ENCODE data around the gene SHISA2. TPM values are rescaled to one million over a fixed set of nuclear protein-coding genes. Genes with fewer than 3 reads are reported as not detected.

SHISA2 gene
- total RNA-seq, 2 donors from 2014 or later, result 195 to 292 TPM

DNA sequence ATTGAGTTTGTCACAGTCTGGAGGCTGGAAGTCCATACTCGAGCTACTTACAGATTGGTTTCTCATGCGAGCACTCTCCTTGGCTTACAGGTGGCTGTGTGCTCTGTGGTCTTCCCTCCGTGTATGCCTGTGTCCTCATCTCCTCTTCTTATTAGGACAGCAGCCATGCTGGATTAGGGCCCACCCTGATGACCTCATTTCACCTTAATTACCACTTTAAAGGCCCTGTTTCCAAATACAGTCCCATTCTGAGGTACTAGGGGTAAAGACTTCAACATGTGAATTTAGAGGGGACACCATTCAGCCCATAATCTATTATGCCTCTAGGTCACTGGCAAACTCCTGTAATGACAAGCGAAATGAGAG, 40.6 kb downstream of the SHISA2 start:
- DNase-seq, result no peak
- no peaks in the 10 kb centered on the region for H3K36me3 ChIP-seq (ENCODE audit: control insufficient read depth, insufficient read depth, low read length)

DNA sequence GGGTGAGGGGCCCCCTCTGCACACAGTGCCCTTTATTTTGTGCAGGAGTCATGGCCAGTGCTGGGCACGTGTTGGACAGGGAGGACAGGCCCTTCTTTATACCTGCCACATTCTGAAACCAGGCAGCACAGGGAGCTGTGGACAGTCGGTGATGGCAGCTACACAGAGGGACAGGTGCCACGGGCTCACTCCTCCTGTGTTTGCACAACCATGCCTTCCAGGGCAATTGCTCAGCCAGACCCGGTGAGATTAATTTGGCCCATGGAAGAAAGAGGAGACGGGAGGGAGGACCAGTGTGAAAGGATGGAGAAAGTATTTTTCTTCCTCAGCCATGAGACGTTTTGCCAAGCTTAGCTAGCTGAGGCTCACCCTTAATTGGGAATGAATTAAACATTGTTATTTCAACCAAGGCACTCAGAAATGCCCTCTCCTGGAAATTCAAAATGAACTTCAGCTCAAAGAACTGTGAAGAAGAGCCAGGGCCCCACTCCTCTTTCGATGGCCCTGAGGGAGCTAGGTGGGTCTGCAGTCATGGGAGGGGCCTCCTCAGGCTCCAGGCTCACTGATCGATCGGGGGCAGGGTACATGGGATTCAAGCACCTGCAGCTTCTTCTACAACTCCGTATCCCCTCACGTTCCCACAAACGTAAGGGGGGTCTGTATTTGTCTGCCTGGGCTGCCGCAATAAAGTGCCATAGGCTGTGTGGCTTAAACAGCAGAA, 41.2 kb downstream of the SHISA2 start:
- Histone ChIP-seq H3K27me3 (ENCODE audit: control insufficient read depth, insufficient read depth, low read length, poor library complexity, severe bottlenecking) (peaks cover 7% of the 10 kb centered on the region), H3K27ac (ENCODE audit: low read depth, low read length) (no peak overlapping the region), H3K4me3 (ENCODE audit: low read length) (no peak overlapping the region), H3K9ac (ENCODE audit: extremely low read depth, low read length, poor library complexity, severe bottlenecking) (no peak overlapping the region), H3K9me3 (ENCODE audit: control insufficient read depth, low read length) (peaks cover 3% of the 10 kb centered on the region), H3K4me1 (ENCODE audit: control insufficient read depth, insufficient read depth, low read length) (no peaks in the 10 kb centered on the region), H3K36me3 (ENCODE audit: control insufficient read depth, insufficient read depth, low read length) (no peaks in the 10 kb centered on the region)
- H3K4me1 Mint-ChIP-seq, result no peaks in the 10 kb centered on the region
- no peak overlapping the region for H3K4me3 Mint-ChIP-seq
- no peak overlapping the region for H3K27ac Mint-ChIP-seq
- H3K36me3 Mint-ChIP-seq (ENCODE audit: low read depth), result peaks cover 4% of the 10 kb centered on the region
- H3K9me3 Mint-ChIP-seq, result peaks cover 16% of the 10 kb centered on the region
- TF ChIP-seq, protein P1, sequence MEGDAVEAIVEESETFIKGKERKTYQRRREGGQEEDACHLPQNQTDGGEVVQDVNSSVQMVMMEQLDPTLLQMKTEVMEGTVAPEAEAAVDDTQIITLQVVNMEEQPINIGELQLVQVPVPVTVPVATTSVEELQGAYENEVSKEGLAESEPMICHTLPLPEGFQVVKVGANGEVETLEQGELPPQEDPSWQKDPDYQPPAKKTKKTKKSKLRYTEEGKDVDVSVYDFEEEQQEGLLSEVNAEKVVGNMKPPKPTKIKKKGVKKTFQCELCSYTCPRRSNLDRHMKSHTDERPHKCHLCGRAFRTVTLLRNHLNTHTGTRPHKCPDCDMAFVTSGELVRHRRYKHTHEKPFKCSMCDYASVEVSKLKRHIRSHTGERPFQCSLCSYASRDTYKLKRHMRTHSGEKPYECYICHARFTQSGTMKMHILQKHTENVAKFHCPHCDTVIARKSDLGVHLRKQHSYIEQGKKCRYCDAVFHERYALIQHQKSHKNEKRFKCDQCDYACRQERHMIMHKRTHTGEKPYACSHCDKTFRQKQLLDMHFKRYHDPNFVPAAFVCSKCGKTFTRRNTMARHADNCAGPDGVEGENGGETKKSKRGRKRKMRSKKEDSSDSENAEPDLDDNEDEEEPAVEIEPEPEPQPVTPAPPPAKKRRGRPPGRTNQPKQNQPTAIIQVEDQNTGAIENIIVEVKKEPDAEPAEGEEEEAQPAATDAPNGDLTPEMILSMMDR (conservative IDR thresholded peaks at IDR 0.05), result no peak
- H3K27me3 Mint-ChIP-seq (ENCODE audit: insufficient read depth), result peaks cover 8% of the 10 kb centered on the region
- WGBS, 2 experiments (ENCODE audit: insufficient coverage in 1 of 2, insufficient read length in 1 of 2), result 82 to 84% methylated on average over 10 to 13 of the region's 13 CpGs
- no peak for DNase-seq

More for the DNA sequence above, 40.6 kb downstream of the SHISA2 start:
- Mint-ChIP-seq H3K9me3 (peaks cover 12% of the 10 kb centered on the region), H3K27ac (no peak overlapping the region), H3K36me3 (ENCODE audit: low read depth) (peaks cover 4% of the 10 kb centered on the region), H3K4me1 (no peaks in the 10 kb centered on the region), H3K4me3 (no peak overlapping the region), H3K27me3 (ENCODE audit: insufficient read depth) (peaks cover 8% of the 10 kb centered on the region)
- no peak overlapping the region for H3K27ac ChIP-seq (ENCODE audit: low read depth, low read length)
- WGBS, 2 experiments (ENCODE audit: insufficient coverage in 1 of 2, insufficient read length in 1 of 2), result 84 to 85% methylated on average over 4 of the region's 4 CpGs
- no peaks in the 10 kb centered on the region for H3K9me3 ChIP-seq (ENCODE audit: control insufficient read depth, low read length)
- TF ChIP-seq, protein P1 (conservative IDR thresholded peaks at IDR 0.05), result no peak
- H3K27me3 ChIP-seq (ENCODE audit: control insufficient read depth, insufficient read depth, low read length, poor library complexity, severe bottlenecking), result peaks cover 11% of the 10 kb centered on the region
- no peak overlapping the region for H3K9ac ChIP-seq (ENCODE audit: extremely low read depth, low read length, poor library complexity, severe bottlenecking)
- H3K4me1 ChIP-seq (ENCODE audit: control insufficient read depth, insufficient read depth, low read length), result no peaks in the 10 kb centered on the region
- H3K4me3 ChIP-seq (ENCODE audit: low read length), result no peak overlapping the region

GRCh38 chr13:26007261-26008125, 44.3 kb downstream of the SHISA2 start:
- TF ChIP-seq, protein P1 (conservative IDR thresholded peaks at IDR 0.05), result no peak
- H3K36me3 ChIP-seq (ENCODE audit: control insufficient read depth, insufficient read depth, low read length), result no peaks in the 10 kb centered on the region
- H3K27me3 ChIP-seq (ENCODE audit: control insufficient read depth, insufficient read depth, low read length, poor library complexity, severe bottlenecking), result no peaks in the 10 kb centered on the region
- H3K4me1 ChIP-seq (ENCODE audit: control insufficient read depth, insufficient read depth, low read length), result no peaks in the 10 kb centered on the region
- no peak overlapping the region for H3K9ac ChIP-seq (ENCODE audit: extremely low read depth, low read length, poor library complexity, severe bottlenecking)
- Mint-ChIP-seq H3K4me3 (no peak overlapping the region), H3K27me3 (ENCODE audit: insufficient read depth) (peaks cover 3% of the 10 kb centered on the region), H3K4me1 (no peaks in the 10 kb centered on the region), H3K36me3 (ENCODE audit: low read depth) (peaks cover under 1% of the 10 kb centered on the region), H3K9me3 (peaks cover 24% of the 10 kb centered on the region), H3K27ac (no peak overlapping the region)
- peaks cover 16% of the 10 kb centered on the region for H3K9me3 ChIP-seq (ENCODE audit: control insufficient read depth, low read length)
- H3K27ac ChIP-seq (ENCODE audit: low read depth, low read length), result no peak overlapping the region
- no peak for DNase-seq
- 69% methylated on average over 1 of the region's 1 CpG; no CpG with 5 or more reads in 1 of the 2 experiments for WGBS, 2 experiments (ENCODE audit: insufficient coverage in 1 of 2, insufficient read length in 1 of 2)
- no peak overlapping the region for H3K4me3 ChIP-seq (ENCODE audit: low read length)

Other genes with a start within 250 kb of the SHISA2 start
- 10 to 100 TPM; 18.1 to 20.4 TPM for gene RNF6, start 170.3 kb upstream of the SHISA2 start, total RNA-seq
- gene CDK8, start 202.1 kb upstream of the SHISA2 start, total RNA-seq, result 10 to 100 TPM; 29.4 to 33.1 TPM